Astrocyte of the cerebellum (primary cell): Measurements from ENCODE around the gene FBN2.

ENCODE experiments used
- DNase-seq: peaks from one replicate; pipeline ENCODE4 v3.0.0-alpha.2; 2011; ENCODE audit warnings: low read depth
- H3K4me3 ChIP-seq: 2 replicates; pipeline ENCODE4 v1.5.1; 2011; ENCODE audit warnings: mild to moderate bottlenecking, low read depth, low read length, moderate library complexity
- CTCF ChIP-seq: IDR thresholded peaks from 2 replicates; pipeline ENCODE4 v1.5.1; 2012; ENCODE audit warnings: low read length, low read depth, moderate library complexity, mild to moderate bottlenecking; ENCODE audit errors: missing control alignments
- in situ Hi-C: cut with HindIII; loops from 2 replicates; pipeline ENCODE4 v1.10.0; 2017; ENCODE audit warnings: low sequenced_read_pairs

FBN2 gene

GRCh38 chr5:128343168-128343567, 194.9 kb downstream of the FBN2 start:
- no peak for DNase-seq
- in situ Hi-C loops, result no loop called here
- TF ChIP-seq CTCF, result no peak
- no peak overlapping the region for H3K4me3 ChIP-seq

- no peak overlapping the region for H3K4me3 ChIP-seq
- no peak for DNase-seq
- TF ChIP-seq CTCF, result no peak
- in situ Hi-C loops, result no loop called here
These were observed 197.0 kb downstream of the FBN2 start for GRCh38 chr5:128341056-128341455.

GRCh38 chr5:128340648-128341047, 197.4 kb downstream of the FBN2 start:
- no peak for TF ChIP-seq CTCF
- DNase-seq, result no peak
- in situ Hi-C loops, result no loop called here
- H3K4me3 ChIP-seq, result no peak overlapping the region

GRCh38 chr5:128339585-128339984, 198.5 kb downstream of the FBN2 start:
- TF ChIP-seq CTCF, result no peak
- H3K4me3 ChIP-seq, result no peak overlapping the region
- no peak for DNase-seq
- in situ Hi-C loops, result no loop called here

GRCh38 chr5:128338649-128339048, 199.4 kb downstream of the FBN2 start:
- DNase-seq, result no peak
- TF ChIP-seq CTCF, result no peak
- in situ Hi-C loops, result no loop called here
- H3K4me3 ChIP-seq, result no peak overlapping the region

GRCh38 chr5:128335339-128335738, 202.7 kb downstream of the FBN2 start:
- DNase-seq, result no peak
- in situ Hi-C loops, result no loop called here
- no peak for TF ChIP-seq CTCF

GRCh38 chr5:128334010-128334716, 203.9 kb downstream of the FBN2 start:
- in situ Hi-C loops, result no loop called here
- DNase-seq, result no peak
- no peak for TF ChIP-seq CTCF
- H3K4me3 ChIP-seq, result no peak overlapping the region

More at GRCh38 chr5:128335339-128335738, 202.7 kb downstream of the FBN2 start:
- H3K4me3 ChIP-seq, result no peak overlapping the region
